GM23338 (cell line): ENCODE results near the gene SDF2L1. TPM values are rescaled to one million over a fixed set of nuclear protein-coding genes. Genes with fewer than 3 reads are reported as not detected.

Experiments
- ATAC-seq: fragments of 200-7000 bp; cut with Tn5 transposase; 3 replicates; pipeline ENCODE4 v1.9.1; 2020
- DNase-seq: peaks from one replicate; pipeline ENCODE4 v3.0.0-alpha.2; 2015; ENCODE audit warnings: low spot score
- H2AFZ ChIP-seq: fragments of 200-600 bp; sonication (generic); 2 replicates; pipeline ENCODE4 v1.8.0; 2016; ENCODE audit warnings: antibody characterized with exemption, mild to moderate bottlenecking, moderate library complexity
- H3F3A ChIP-seq: fragments of 200-600 bp; sonication (generic); replicated peaks from 2 replicates; pipeline ENCODE4 v1.8.0; 2017; ENCODE audit warnings: antibody characterized with exemption, mixed run types, low read depth
- H3K27ac ChIP-seq: fragments of 200-600 bp; sonication (generic); 2 replicates; pipeline ENCODE4 v1.6.1; 2016; ENCODE audit warnings: low read depth
- H3K27me3 ChIP-seq: fragments of 200-600 bp; sonication (generic); 2 replicates; pipeline ENCODE4 v1.8.0; 2016; ENCODE audit warnings: mild to moderate bottlenecking, mixed run types, moderate library complexity; ENCODE audit not compliant: insufficient read depth
- H3K36me3 ChIP-seq: fragments of 200-600 bp; sonication (generic); 2 replicates; pipeline ENCODE4 v1.8.0; 2016; ENCODE audit warnings: mild to moderate bottlenecking; ENCODE audit not compliant: insufficient read depth
- H3K4me1 ChIP-seq: fragments of 200-600 bp; sonication (generic); 2 replicates; pipeline ENCODE4 v1.8.0; 2016; ENCODE audit warnings: mild to moderate bottlenecking, moderate library complexity; ENCODE audit not compliant: insufficient read depth
- H3K4me2 ChIP-seq: fragments of 200-600 bp; sonication (generic); 2 replicates; pipeline ENCODE4 v1.7.1; 2017; ENCODE audit warnings: mixed run types
- H3K4me3 ChIP-seq: fragments of 200-600 bp; sonication (generic); 2 replicates; pipeline ENCODE4 v1.6.1; 2016; ENCODE audit warnings: mixed run types
- H3K79me2 ChIP-seq: fragments of 200-600 bp; sonication (generic); replicated peaks from 2 replicates; pipeline ENCODE4 v1.8.0; 2017; ENCODE audit warnings: mild to moderate bottlenecking; ENCODE audit not compliant: insufficient read depth
- H3K9me2 ChIP-seq: fragments of 200-600 bp; sonication (generic); 2 replicates; pipeline ENCODE4 v1.8.0; 2017; ENCODE audit not compliant: insufficient read depth
- H4K20me1 ChIP-seq: fragments of 200-600 bp; sonication (generic); replicated peaks from 2 replicates; pipeline ENCODE4 v1.8.0; 2017; ENCODE audit warnings: mild to moderate bottlenecking; ENCODE audit not compliant: insufficient read depth
- H3K27ac Mint-ChIP-seq: 2 replicates; pipeline ENCODE4 v1.8.0; 2020; ENCODE audit warnings: inconsistent platforms, mild to moderate bottlenecking, moderate library complexity, mixed read lengths
- H3K27me3 Mint-ChIP-seq: 3 replicates; pipeline ENCODE4 v1.8.0; 2022; ENCODE audit warnings: low read depth, mild to moderate bottlenecking, moderate library complexity, mixed read lengths, inconsistent platforms; ENCODE audit not compliant: insufficient read depth, poor library complexity
- H3K36me3 Mint-ChIP-seq: 3 replicates; pipeline ENCODE4 v1.8.0; 2021; ENCODE audit warnings: low read depth, mild to moderate bottlenecking, inconsistent platforms, moderate library complexity, mixed read lengths
- H3K4me1 Mint-ChIP-seq: 3 replicates; pipeline ENCODE4 v1.8.0; 2020; ENCODE audit warnings: mild to moderate bottlenecking, inconsistent platforms, mixed read lengths
- H3K4me3 Mint-ChIP-seq: 3 replicates; pipeline ENCODE4 v1.8.0; 2021; ENCODE audit warnings: moderate library complexity, mild to moderate bottlenecking, inconsistent platforms, mixed read lengths
- H3K9me3 Mint-ChIP-seq: 3 replicates; pipeline ENCODE4 v1.8.0; 2020; ENCODE audit warnings: moderate library complexity, mild to moderate bottlenecking, inconsistent platforms, mixed read lengths
- CREB1 ChIP-seq: fragments of 250-450 bp; sonication (Bioruptor Pico); IDR thresholded peaks from 2 replicates; pipeline ENCODE4 v1.5.0; 2020; ENCODE audit warnings: low read depth, mild to moderate bottlenecking, moderate library complexity
- CTCF ChIP-seq, 2 experiments: fragments of 200-600 bp in 1 of 2; sonication (generic) in 1 of 2; conservative IDR thresholded peaks; 2 replicates each; pipeline versions ENCODE4 v1.5.1 to v1.6.1; 2016 to 2017; ENCODE audit warnings: antibody characterized with exemption in 2 of 2, low read depth in 2 of 2, mild to moderate bottlenecking in 2 of 2, moderate library complexity in 1 of 2
- EZH2 ChIP-seq: fragments of 200-600 bp; sonication (generic); IDR thresholded peaks from one replicate; pipeline ENCODE4 v1.8.0; 2017; ENCODE audit warnings: antibody characterized with exemption, mild to moderate bottlenecking, low read depth; ENCODE audit not compliant: unreplicated experiment
- EZH2phosphoT487 ChIP-seq: fragments of 200-600 bp; sonication (generic); IDR thresholded peaks from one replicate; pipeline ENCODE4 v1.8.1; 2018; ENCODE audit warnings: antibody characterized with exemption; ENCODE audit not compliant: unreplicated experiment
- JUNB ChIP-seq: IDR thresholded peaks from one replicate; pipeline ENCODE4 v1.6.1; 2016; ENCODE audit warnings: antibody characterized with exemption; ENCODE audit not compliant: unreplicated experiment
- POLR2AphosphoS5 ChIP-seq: IDR thresholded peaks from 2 replicates; pipeline ENCODE4 v1.6.1; 2016; ENCODE audit warnings: antibody characterized with exemption, low read depth
- STAT1 ChIP-seq: IDR thresholded peaks from one replicate; pipeline ENCODE4 v1.6.1; 2016; ENCODE audit warnings: antibody characterized with exemption; ENCODE audit not compliant: unreplicated experiment
- ZNF331 ChIP-seq: fragments of 250-450 bp; sonication (Bioruptor Pico); IDR thresholded peaks from 2 replicates; pipeline ENCODE4 v1.5.0; 2020; ENCODE audit warnings: low read depth, mild to moderate bottlenecking, moderate library complexity
- ZNF462 ChIP-seq: fragments of 250-450 bp; sonication (Bioruptor Pico); IDR thresholded peaks from 2 replicates; pipeline ENCODE4 v1.5.0; 2020; ENCODE audit warnings: mild to moderate bottlenecking, moderate library complexity
- polyA plus RNA-seq: library from polyadenylated mRNA; unstranded; fragments of >200 nt; fragmentation: Nextera tagmentation; extraction: Ambion mirVana; gene quantifications from 2 replicates; pipeline ENCODE4 v1.2.1, GENCODE V29; 2016
- total RNA-seq: library from RNA; depleted of rRNA; stranded (reverse); fragments of >200 nt; shearing (Covaris generic); gene quantifications from 2 replicates; pipeline ENCODE4 v1.2.3, GENCODE V29; 2014

SDF2L1 gene
- total and polyA plus RNA-seq, 2 experiments from 2014 or later: 62.3 to 72.7 TPM

GRCh38 chr22:21593406-21594232 is 48.5 kb upstream of the SDF2L1 start:
- DNase-seq: peak; percentile 78
- Histone ChIP-seq H3K79me2 (peaks cover 100% of the 10 kb centered on the region), H3K4me3 (no peak overlapping the region), H3K4me1 (no peaks in the 10 kb centered on the region; the same call in 1 of the 2 replicates), H3K27ac (no peak overlapping the region; the same call in 1 of the 2 replicates), H3F3A (peaks cover 7% of the 10 kb centered on the region; the same call in 1 of the 2 replicates), H3K4me2 (no peak overlapping the region), H3K27me3 (no peaks in the 10 kb centered on the region), H3K9me2 (no peaks in the 10 kb centered on the region), H4K20me1 (peaks cover 90% of the 10 kb centered on the region), H3K36me3 (peaks cover 16% of the 10 kb centered on the region), H2AFZ (no peak overlapping the region)
- Mint-ChIP-seq H3K9me3 (no peaks in the 10 kb centered on the region; the same call in 2 of the 3 replicates), H3K27me3 (peaks cover 15% of the 10 kb centered on the region), H3K4me1 (peaks cover 15% of the 10 kb centered on the region), H3K27ac (no peak overlapping the region), H3K4me3 (no peak overlapping the region), H3K36me3 (peaks cover 49% of the 10 kb centered on the region)
- no peak for TF ChIP-seq POLR2AphosphoS5
- TF ChIP-seq CTCF (conservative IDR thresholded peaks at IDR 0.05; ENCODE audit: low read depth in 2 of 2): peak; percentile 59 to 73
- ATAC-seq: peak; percentile 90

- no peaks in the 10 kb centered on the region; the same call in 1 of the 2 replicates for H3K4me1 ChIP-seq
- Mint-ChIP-seq H3K4me3 (no peak overlapping the region), H3K27ac (peak overlapping the region; percentile 27; the same call in 1 of the 2 replicates), H3K27me3 (peaks cover 11% of the 10 kb centered on the region), H3K36me3 (peaks cover 55% of the 10 kb centered on the region), H3K4me1 (peaks cover 16% of the 10 kb centered on the region), H3K9me3 (no peaks in the 10 kb centered on the region; the same call in 2 of the 3 replicates)
- H4K20me1 ChIP-seq: peaks cover 95% of the 10 kb centered on the region
- ATAC-seq: no peak
- H3F3A ChIP-seq: peaks cover 4% of the 10 kb centered on the region; the same call in 1 of the 2 replicates
- peaks cover 16% of the 10 kb centered on the region for H3K36me3 ChIP-seq
- H3K9me2 ChIP-seq: no peaks in the 10 kb centered on the region
- H2AFZ ChIP-seq: no peak overlapping the region
- no peak for DNase-seq
- H3K4me2 ChIP-seq: no peak overlapping the region
- H3K27ac ChIP-seq: no peak overlapping the region
- H3K27me3 ChIP-seq: no peaks in the 10 kb centered on the region
- H3K4me3 ChIP-seq: no peak overlapping the region
- H3K79me2 ChIP-seq: peaks cover 100% of the 10 kb centered on the region
- TF ChIP-seq EZH2: no peak
- TF ChIP-seq ZNF331 (CRISPR knock-in tag): no peak
- TF ChIP-seq POLR2AphosphoS5: no peak
- no peak for TF ChIP-seq CREB1
- no peak for TF ChIP-seq CTCF (conservative IDR thresholded peaks at IDR 0.05; ENCODE audit: low read depth in 2 of 2)
- TF ChIP-seq EZH2phosphoT487: no peak
- no peak for TF ChIP-seq ZNF462 (CRISPR knock-in tag)
- TF ChIP-seq JUNB: no peak
- TF ChIP-seq STAT1: no peak
Observed at GRCh38 chr22:21594865-21595452, 47.1 kb upstream of the SDF2L1 start.
